Tibial nerve (tissue), 4 donors: ENCODE data around the gene LIMS1. TPM values are rescaled to one million over a fixed set of nuclear protein-coding genes. Genes with fewer than 3 reads are reported as not detected.
"Not testable (repeated sequence)": the region's sequence is repeated elsewhere in the genome, so short reads cannot be mapped to it uniquely, and the experiment has no call there.

Source experiments
- DNase-seq, 2 donors: peaks; one replicate each; pipeline ENCODE4 v3.0.0-alpha.2; 2019; ENCODE audit warnings: low spot score in 2 of 2
- H3K27ac ChIP-seq, 4 donors: fragments of 200-600 bp; sonication (generic) in 3 of 4; one replicate each; pipeline ENCODE4 v1.5.1; 2017 to 2019; ENCODE audit warnings: mild to moderate bottlenecking in 1 of 4
- H3K27me3 ChIP-seq, 2 donors: fragments of 200-600 bp; sonication (generic) in 1 of 2; one replicate each; pipeline versions ENCODE4 v1.5.1 to v1.6.0; 2017 to 2019
- H3K36me3 ChIP-seq, 3 donors: fragments of 200-600 bp; sonication (generic); one replicate each; pipeline ENCODE4 v1.5.1; 2018 to 2019
- H3K4me1 ChIP-seq, 4 donors: fragments of 200-600 bp; sonication (generic) in 3 of 4; one replicate each; pipeline ENCODE4 v1.5.1; 2017 to 2019
- H3K4me3 ChIP-seq, 4 donors: fragments of 200-600 bp; sonication (generic) in 3 of 4; one replicate each; pipeline ENCODE4 v1.5.1; 2017 to 2019; ENCODE audit warnings: mild to moderate bottlenecking in 1 of 4, moderate library complexity in 1 of 4
- H3K9me3 ChIP-seq, 4 donors: fragments of 200-600 bp; sonication (generic) in 3 of 4; one replicate each; pipeline ENCODE4 v1.5.1; 2017 to 2019
- EP300 ChIP-seq, 2 donors: sonication (generic); formaldehyde crosslinking; IDR thresholded peaks; one replicate each; pipeline ENCODE4 v1.6.1; 2017; ENCODE audit warnings: antibody characterized with exemption in 2 of 2, mild to moderate bottlenecking in 1 of 2
- WGBS, 2 donors: methylation state at CpG; one replicate each; pipeline ENCODE4 v1.1.5; 2018; 5-methylcytosine and 5-hydroxymethylcytosine counted together
- total RNA-seq, 4 donors: library from RNA; depleted of rRNA; stranded (reverse); fragments of >200 nt; gene quantifications; one replicate each; pipeline ENCODE4 v1.1.0, GENCODE V29; 2016

LIMS1 gene
- total RNA-seq, 4 donors from 2014 or later = 33.7 to 86.3 (median 49.2) TPM

DNA sequence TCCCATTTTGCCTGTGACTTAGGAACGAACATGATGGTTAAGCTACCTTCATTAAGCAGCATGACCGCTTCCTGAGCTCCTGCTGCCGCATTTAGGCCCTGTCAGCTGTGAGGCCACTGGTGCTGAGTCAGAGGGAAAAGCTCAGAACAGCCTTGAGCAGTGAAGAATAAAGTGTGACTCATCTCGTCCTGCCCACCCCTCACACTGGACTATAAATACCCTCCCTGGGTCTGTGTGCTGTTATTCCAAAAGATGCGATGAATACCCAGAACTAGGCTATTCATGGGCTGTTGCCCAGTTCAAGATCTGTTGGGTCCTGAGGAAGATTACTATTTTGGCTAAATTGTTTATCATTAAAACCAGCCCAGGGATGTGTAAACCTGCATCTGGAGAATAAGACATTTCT lies 127.9 kb downstream of the LIMS1 start:
- DNase-seq, H3K36me3 ChIP-seq, H3K4me3 ChIP-seq, H3K9me3 ChIP-seq, H3K27me3 ChIP-seq: not testable (repeated sequence)
- Histone ChIP-seq H3K27ac (peak overlapping the region in 3 of 4 donors; percentile 15 to 81 (median 69)), H3K4me1 (peaks cover 0 to 18% (median 8%) of the 10 kb centered on the region in 4 donors)
- WGBS, 2 donors = 14 to 21% methylated on average over 5 of the region's 5 CpGs
- TF ChIP-seq EP300 (IDR thresholded peaks at IDR 0.05) = peak in 1 of 2 donors; percentile 17

GRCh38 chr2:108663346-108663745 lies 129.1 kb downstream of the LIMS1 start:
- H3K27ac ChIP-seq = peak overlapping the region in 2 of 4 donors; percentile 69 to 81
- 65 to 79% methylated on average over 2 of the region's 2 CpGs for WGBS, 2 donors

GRCh38 chr2:108664089-108664488 lies 129.8 kb downstream of the LIMS1 start:
- not testable (repeated sequence) for DNase-seq, H3K36me3 ChIP-seq, H3K27me3 ChIP-seq, H3K4me3 ChIP-seq, H3K9me3 ChIP-seq
- Histone ChIP-seq H3K4me1 (peaks cover 0 to 18% (median 8%) of the 10 kb centered on the region in 4 donors), H3K27ac (peak overlapping the region in 1 of 4 donors; percentile 13)
- 59 to 75% methylated on average over 3 of the region's 3 CpGs for WGBS, 2 donors

More at GRCh38 chr2:108663346-108663745, 129.1 kb downstream of the LIMS1 start:
- H3K27me3 ChIP-seq, H3K9me3 ChIP-seq, H3K36me3 ChIP-seq, DNase-seq, H3K4me3 ChIP-seq: not testable (repeated sequence)
- peaks cover 0 to 18% (median 8%) of the 10 kb centered on the region in 4 donors for H3K4me1 ChIP-seq

DNA sequence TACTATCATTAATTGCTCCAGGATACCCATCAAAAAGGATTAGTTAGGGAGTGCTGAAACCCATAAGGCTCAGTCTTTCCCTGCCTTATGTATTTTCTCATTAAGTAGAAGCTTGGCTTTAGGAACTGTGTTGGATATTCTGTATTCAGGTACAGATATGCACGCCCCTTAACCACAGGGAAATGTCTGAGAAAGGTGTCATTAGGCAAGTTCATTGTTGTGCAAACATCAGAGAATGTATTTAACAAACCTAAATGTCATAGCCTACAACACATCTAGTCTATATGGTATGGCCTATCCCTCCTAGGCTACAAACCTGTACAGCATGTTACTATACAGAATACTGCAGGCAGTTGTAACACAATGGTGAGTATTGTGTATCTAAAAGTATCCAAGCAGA lies 130.7 kb downstream of the LIMS1 start:
- not testable (repeated sequence) for H3K27me3 ChIP-seq, H3K27ac ChIP-seq, DNase-seq, H3K36me3 ChIP-seq, H3K9me3 ChIP-seq, H3K4me3 ChIP-seq
- WGBS, 2 donors = 95 to 96% methylated on average over 1 of the region's 1 CpG
- peaks cover 0 to 18% (median 8%) of the 10 kb centered on the region in 4 donors for H3K4me1 ChIP-seq

GRCh38 chr2:108665975-108666374 lies 131.7 kb downstream of the LIMS1 start:
- H3K4me1 ChIP-seq = peaks cover 0 to 18% (median 8%) of the 10 kb centered on the region in 4 donors
- WGBS, 2 donors = 86% methylated on average over 1 of the region's 4 CpGs; no CpG with 5 or more reads in 1 of the 2 donors
- not testable (repeated sequence) for H3K36me3 ChIP-seq, DNase-seq, H3K4me3 ChIP-seq, H3K27ac ChIP-seq, H3K27me3 ChIP-seq, H3K9me3 ChIP-seq

DNA sequence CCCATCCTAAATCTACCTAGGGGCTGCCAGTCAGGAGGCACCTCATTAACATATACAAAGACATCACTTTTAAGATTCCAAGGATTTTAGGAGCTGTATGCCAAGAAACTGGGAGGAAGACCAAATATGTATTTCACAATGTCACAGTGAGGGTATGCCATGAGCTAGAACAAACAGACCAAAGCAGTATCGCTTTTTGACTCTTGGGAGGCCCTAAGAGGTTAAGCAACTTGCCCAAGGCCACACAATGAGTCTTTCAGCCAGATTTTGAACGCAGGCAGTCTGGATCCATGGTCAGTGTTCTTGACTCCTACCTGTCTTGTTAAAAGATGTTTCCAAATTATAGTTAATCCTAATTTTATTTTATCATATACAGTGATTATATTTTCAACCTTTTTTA lies 132.9 kb downstream of the LIMS1 start:
- DNase-seq, H3K27ac ChIP-seq, H3K27me3 ChIP-seq, H3K4me3 ChIP-seq, H3K36me3 ChIP-seq, H3K9me3 ChIP-seq: not testable (repeated sequence)
- H3K4me1 ChIP-seq = peaks cover 0 to 11% (median 4%) of the 10 kb centered on the region in 4 donors
- 46 to 61% methylated on average over 2 of the region's 2 CpGs for WGBS, 2 donors

DNA sequence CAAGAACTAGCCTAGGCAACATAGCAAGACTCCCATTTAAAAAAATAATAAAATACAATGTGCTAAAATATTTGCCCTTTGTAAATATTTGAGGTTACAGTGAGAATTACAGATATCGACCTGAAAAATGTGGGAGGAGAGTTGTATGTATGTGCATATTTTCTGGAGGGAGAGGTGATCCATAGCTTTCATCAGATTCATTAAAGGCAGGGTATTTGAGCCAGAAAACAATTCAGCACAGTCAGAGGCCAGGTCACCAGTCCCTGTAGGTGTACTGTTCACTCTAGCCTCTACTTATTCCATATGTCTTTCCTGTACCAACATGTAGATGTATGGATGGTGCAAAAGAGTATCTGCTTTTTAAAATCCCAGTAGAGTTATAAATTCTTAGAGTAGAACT lies 136.0 kb downstream of the LIMS1 start:
- not testable (repeated sequence) for H3K4me1 ChIP-seq, H3K9me3 ChIP-seq, H3K27ac ChIP-seq, H3K27me3 ChIP-seq, H3K4me3 ChIP-seq, DNase-seq
- H3K36me3 ChIP-seq = peaks cover 0 to 14% (median 0%) of the 10 kb centered on the region in 3 donors
- WGBS, 2 donors = 64 to 100% methylated on average over 1 of the region's 1 CpG

GRCh38 chr2:108672200-108672805 lies 138.0 kb downstream of the LIMS1 start:
- H3K9me3 ChIP-seq, DNase-seq, H3K4me3 ChIP-seq, H3K27me3 ChIP-seq, H3K4me1 ChIP-seq, H3K27ac ChIP-seq: not testable (repeated sequence)
- H3K36me3 ChIP-seq = peaks cover 0 to 14% (median 0%) of the 10 kb centered on the region in 3 donors
- 61 to 83% methylated on average over 1 to 2 of the region's 6 CpGs for WGBS, 2 donors

DNA sequence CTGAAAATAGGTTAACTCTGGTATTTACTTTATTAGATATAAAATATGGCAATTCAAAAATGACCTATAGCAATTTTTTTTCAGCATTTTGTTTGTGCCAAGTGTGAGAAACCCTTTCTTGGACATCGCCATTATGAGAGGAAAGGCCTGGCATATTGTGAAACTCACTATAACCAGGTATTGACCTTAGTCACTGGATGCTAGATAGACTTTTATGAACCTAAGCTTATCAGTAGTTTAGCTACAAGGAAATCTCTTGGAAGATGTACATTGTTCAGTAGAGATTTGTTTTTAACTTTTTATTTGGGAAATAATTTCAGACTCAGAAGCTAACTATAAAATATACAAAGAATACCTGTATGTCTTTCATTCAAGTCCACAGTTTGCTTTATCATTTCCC lies 142.3 kb downstream of the LIMS1 start:
- not testable (repeated sequence) for H3K9me3 ChIP-seq, H3K4me3 ChIP-seq, H3K4me1 ChIP-seq, H3K27ac ChIP-seq, DNase-seq, H3K27me3 ChIP-seq
- H3K36me3 ChIP-seq = peaks cover 0 to 15% (median 0%) of the 10 kb centered on the region in 3 donors
- WGBS, 2 donors = 100% methylated on average over 1 of the region's 1 CpG; no CpG with 5 or more reads in 1 of the 2 donors

DNA sequence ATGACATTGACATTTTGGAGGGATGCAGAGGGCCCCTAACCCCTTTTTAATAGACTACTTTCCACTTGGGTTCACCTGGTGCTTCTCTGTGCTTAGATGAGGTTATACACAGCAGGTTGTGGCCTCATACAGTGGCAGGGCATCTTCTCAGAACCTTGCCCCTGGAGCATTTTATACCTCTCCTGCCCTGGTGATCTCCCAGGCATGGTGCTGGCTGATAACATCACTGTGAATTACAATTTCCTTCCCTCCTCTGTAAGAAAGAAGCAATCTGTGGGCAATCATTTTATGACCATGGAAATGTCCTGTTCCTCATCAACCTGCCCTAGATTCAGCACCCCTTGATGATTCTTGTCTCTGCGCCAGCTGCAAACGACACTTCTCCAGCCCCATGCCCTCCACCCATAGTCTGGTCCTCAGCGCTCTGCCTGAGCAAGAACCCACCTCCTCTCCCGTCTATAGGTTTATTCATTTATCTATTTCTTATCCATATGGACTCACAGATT lies 143.0 kb downstream of the LIMS1 start:
- not testable (repeated sequence) for DNase-seq, H3K4me3 ChIP-seq, H3K27me3 ChIP-seq, H3K27ac ChIP-seq, H3K4me1 ChIP-seq, H3K9me3 ChIP-seq
- WGBS, 2 donors = 74 to 81% methylated on average over 4 of the region's 4 CpGs
- H3K36me3 ChIP-seq = peaks cover 0 to 23% (median 0%) of the 10 kb centered on the region in 3 donors
